HG02571 (cell line): Measurements from ENCODE around the gene PIN1.
"Not testable (repeated sequence)": the region's sequence is repeated elsewhere in the genome, so short reads cannot be mapped to it uniquely, and the experiment has no call there.

Experiments used
- ATAC-seq: cut with Tn5 transposase; IDR thresholded peaks from one replicate; pipeline ENCODE4 v1.9.1; 2021; ENCODE audit warnings: mild to moderate bottlenecking, moderate library complexity; ENCODE audit not compliant: unreplicated experiment

PIN1 gene

DNA sequence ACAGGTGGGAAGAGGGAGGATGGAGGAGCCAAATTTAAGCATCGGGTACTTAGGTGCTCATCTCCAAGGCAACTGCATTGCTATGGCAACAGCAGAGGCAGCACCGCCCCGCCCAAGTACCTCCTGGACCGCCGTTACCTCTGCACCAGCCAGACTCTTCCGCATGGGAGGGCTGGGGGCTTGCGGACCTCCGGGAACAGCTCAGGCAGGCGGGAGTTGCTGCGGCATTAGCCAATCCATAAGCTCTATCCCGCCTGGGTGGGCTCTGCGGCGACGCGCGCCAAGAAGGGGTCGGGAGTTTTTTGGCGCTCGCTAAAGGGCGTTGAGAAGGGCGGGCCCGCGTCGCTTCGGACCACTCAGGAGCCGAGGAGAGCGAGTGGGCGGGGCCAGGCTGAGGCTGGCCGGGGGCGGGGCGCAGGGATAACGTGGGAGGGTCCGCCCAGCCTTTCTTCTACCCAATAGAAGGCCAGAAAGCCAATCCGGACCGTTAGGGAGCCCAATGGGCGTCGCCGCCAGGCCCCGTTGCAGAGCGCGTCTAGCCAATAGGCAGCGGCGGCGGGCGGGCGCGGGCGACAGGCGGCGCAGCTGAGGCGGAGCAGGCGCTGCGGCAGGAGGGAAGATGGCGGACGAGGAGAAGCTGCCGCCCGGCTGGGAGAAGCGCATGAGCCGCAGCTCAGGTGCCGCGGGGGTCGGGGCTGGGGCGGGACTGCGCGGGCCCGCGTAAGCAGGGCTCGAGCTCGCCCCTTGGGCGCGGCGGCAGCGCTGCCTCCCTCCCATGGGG, at the start of gene PIN1:
TSS of gene PIN1 (plus strand) at position 593 of the 781 bp plus-strand sequence. CDS start at position 620, 27 bp downstream.
- ATAC-seq = peak; percentile 91

DNA sequence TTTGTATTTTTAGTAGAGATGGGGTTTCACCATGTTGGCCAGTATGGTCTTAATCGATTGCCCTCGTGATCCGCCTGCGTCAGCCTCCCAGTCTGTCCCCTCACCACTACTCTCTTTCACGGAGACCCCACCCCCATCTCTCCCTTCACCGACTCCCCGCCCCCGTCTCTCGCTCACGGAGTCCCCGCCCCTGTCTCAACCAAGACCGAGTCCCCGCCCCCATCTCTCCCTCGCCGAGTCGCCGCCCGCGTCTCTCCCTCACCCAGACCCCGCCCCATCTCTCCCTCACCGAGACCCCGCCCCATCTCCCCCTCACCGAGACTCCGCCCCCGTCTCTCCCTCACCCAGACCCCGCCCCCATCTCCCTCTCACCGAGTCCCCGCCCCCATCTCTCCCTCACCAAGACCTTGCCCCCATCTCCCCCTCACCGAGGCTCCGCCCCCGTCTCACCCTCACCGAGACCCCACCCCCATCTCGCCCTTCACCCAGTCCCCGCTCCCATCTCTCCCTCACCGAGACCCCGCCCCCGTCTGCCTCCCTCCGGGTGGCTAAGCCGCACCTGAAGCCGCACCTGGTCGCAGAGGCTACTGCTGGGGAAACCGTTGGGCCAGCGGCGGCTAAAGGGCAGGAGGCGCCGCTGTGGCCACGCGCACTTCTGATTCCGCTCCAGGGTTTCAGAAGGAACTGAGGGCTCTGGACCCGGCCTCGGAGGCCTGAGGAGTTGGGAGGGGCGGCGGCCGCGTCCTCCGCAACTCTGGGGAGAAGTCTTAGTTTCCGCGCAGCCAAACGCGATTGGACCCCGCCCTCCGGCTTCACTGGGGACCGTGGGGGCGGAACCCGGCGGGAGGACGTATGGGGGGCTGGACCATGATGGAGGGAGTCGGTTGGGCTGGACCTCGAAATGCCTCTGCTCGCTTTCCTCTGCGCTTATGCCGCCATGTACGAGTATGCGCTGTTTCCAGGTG, 49.5 kb upstream of the PIN1 start:
- peak; percentile 59 for ATAC-seq

DNA sequence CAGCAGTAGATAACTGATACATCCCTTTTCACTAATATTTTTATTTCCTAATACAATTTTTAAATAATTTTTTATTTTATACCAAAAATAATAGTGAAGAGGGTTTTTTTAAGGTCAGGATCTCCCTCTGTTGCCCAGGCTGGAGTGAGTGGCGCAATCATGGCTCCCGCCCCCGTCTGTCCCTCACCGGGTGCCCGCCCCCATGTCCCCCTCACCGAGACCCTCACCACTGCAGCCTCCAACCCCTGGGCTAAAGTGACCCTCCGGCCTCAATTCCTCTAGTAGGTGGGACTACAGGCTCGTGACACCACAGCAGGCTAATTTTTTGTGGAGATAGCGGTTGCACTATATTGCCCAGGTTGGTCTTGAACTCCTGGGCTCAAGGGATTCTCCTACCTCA, 48.8 kb upstream of the PIN1 start:
- ATAC-seq = no peak

DNA sequence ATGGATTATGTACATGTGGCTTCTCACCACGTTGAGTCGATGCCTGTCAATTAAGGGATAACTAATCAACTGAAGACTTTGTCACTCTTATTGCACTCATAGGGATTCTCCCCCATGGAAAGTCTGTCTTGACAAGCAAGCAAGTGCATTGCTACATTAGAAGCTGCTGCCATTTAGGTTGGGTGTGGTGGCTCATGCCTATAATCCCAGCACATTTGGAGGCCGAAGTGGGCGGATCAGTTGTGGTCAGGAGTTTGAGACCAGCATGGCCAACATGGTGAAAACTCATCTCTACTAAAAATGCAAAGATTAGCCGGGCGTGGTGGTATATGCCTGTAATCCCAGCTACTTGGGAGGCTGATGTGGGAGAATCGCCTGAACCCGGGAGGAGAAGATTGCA, 48.3 kb upstream of the PIN1 start:
- no peak for ATAC-seq

DNA sequence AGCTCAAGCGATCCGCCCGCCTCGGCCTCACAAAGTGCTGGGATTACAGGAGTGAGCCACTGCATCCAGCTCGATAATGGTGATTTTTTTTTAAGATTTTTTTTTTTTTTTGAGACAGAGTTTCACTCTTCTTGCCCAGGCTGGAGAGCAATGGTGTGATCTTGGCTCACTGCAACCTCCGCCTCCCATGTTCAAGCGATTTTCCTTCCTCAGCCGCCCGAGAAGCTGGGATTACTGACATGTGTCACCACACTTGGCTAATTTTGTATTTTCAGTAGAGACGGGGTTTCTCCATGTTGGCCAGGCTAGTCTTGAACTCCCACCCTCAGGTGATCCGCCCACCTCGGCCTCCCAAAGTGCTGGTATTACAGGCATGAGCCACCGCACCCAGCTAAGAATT, 46.5 kb upstream of the PIN1 start:
- ATAC-seq = not testable (repeated sequence)

DNA sequence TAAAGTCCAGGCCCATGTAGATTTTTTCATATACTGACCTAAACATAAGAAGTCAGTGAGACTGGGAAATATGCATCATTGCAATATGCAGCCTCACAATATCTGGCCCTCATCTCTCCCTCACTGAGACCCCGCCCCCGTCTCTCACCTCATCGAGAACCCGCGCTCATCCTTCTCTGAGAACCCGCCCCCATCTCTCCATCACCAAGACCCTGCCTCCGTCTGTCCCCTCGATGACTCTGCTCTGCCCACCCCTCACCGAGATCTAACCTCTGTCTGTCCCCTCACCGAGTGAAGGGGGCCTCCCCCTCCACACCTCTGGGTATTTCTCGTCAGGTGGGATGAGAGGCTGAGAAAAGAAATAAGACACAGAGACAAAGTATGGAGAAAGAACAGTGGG, 46.1 kb upstream of the PIN1 start:
- no peak for ATAC-seq

DNA sequence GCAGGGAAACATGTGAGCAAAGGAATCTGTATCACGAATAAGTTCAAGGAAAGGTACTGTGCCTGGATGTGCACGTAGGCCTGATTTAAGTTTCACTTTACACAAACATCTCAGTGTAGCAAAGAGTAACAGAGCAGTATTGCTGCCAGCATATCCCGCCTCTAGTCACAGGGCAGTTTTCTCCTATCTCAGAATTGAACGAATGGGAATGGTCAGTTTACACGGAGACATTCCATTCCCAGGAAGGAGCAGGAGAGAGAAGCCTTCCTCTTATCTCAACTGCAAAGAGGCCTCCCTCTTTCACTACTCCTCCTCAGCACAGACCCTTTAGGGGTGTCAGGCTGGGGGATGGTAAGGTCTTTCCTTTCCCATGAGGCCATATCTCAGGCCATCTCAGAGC, 45.5 kb upstream of the PIN1 start:
- not testable (repeated sequence) for ATAC-seq

DNA sequence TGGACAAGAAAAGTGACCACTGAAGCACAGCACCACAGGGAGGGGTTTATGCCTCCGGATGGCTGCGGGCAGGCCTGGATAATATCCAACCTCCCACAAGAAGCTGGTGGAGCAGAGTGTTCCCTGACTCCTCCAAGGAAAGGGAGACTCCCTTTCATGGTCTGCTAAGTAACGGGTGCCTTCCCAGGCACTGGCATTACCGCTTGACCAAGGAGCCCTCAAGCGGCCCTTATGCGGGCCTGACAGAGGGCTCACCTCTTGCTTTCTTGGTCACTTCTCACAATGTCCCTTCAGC, 44.1 kb upstream of the PIN1 start:
- ATAC-seq = not testable (repeated sequence)

- ATAC-seq = no peak
Measured at GRCh38 chr19:9791552-9792205, 43.4 kb upstream of the PIN1 start.

- no peak for ATAC-seq
Measured at GRCh38 chr19:9792206-9793070, 42.7 kb upstream of the PIN1 start.

DNA sequence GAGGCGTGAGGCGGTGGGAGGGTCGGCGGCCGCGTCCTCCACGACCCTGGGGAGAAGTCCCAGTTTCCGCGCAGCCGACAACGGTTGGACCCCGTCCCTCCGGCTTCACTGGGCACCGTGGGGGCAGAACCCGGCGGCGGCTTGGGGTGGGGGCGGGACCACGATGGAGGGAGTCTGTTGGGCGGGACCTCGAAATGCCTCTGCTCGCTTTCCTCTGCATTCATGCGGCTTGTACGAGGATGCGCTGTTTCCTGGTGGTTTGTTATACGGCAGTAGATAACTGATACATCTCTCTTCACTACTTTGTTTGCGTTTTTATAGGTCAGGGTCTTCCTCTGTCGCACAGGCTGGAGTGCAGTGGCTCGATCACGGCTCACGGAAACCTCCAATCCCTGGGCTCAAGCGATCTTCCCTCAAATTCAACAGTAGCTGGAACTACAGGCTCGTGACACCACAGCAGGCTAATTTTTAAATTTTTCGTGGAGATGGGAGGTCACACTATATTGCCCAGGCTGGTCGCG, 42.0 kb upstream of the PIN1 start:
- ATAC-seq = no peak

GRCh38 chr19:9796113-9796773, 38.9 kb upstream of the PIN1 start:
- ATAC-seq = peak; percentile 47

- no peak for ATAC-seq
Measured at GRCh38 chr19:9797871-9798270, 37.2 kb upstream of the PIN1 start.

- no peak for ATAC-seq
Measured at GRCh38 chr19:9799162-9799561, 36.0 kb upstream of the PIN1 start.

DNA sequence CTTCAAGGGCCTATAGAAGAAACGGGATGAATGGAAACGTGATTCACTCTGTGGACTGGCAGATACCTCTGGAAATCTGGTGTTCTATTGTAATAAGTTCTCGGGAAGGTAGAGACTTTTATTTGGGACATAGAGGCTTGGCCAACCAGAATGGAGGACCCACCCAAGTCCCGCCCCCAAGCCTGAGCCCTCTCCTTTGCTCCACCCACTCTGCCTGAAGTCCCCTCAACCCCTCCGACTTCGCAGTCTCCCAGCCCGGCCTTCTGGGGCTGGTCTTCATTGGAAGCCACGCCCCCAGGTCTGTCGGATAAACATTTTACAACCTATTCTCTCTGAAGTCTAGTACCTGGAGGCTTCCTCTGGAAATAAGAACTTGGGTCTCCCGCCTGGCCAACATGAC, 33.1 kb upstream of the PIN1 start:
- no peak for ATAC-seq

DNA sequence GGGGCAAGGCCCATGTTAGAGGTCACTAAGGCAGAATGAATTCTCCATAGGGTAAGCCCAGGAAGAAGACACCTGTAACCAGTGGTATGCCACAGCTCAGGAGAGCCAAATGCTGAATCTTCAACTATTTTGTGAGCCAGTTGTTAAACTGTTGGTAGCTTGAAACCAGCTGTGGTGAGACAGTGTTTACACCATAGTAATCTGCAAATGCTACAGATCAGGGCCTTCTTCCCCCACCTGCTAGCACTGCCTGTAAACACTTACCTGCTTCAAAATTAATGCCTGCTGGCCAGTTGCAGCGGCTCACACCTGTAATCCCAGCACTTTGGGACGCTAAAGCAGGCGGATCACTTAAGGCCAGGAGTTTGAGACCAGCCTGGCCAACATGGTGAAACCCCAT, 28.3 kb upstream of the PIN1 start:
- ATAC-seq = no peak

DNA sequence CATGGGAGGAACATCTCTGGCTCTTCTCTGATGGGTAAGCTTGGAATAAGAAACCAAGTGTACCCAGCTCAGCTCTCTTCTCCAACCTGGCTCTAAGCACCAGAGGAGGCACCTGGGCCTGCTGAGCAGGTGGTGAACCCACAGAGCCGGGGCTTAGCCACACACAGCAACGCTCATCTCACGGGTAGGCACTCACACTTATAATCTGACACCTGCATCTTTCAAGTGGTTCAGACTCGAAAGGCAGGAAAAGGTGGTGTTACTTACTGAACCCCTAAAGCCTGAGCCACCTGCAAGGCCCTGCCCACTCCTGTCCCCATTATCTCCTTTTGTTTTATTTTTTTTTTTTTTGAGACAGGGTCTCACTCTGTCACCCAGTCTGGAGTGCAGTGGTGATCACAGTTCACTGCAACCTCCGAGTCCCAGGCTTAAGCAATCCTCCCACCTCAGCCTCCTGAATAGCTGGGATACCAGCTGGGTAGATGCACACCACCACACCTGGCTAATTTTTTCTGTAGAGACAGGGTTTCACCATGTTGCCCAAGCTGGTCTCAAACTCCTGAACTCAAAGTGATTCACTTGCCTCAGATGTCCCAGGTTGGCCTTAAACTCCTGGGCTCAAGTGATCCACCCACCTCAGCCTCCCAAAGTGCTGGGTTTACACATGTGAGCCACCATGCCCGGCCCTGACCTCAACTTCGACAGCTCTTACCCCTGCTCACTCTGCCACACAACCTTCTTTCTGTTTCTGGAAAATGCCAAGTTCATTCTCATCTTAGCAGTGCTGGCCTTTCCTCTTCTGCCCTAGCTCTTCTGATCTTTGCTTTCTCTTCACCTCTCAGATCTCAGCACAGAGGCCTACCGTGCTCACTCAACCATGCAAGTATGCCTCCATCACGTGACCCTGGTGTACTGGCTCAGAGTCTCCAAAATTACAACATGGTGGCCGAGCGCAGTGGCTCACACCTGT, 26.0 kb upstream of the PIN1 start:
- no peak for ATAC-seq

GRCh38 chr19:9811139-9811538, 24.0 kb upstream of the PIN1 start:
- ATAC-seq = no peak
